HG03571 (cell line): ENCODE data around the gene TUB.

Experiments used
- ATAC-seq: cut with Tn5 transposase; IDR thresholded peaks from one replicate; pipeline ENCODE4 v1.9.1; 2021; ENCODE audit not compliant: unreplicated experiment

TUB gene

GRCh38 chr11:8045839-8046238 is 35.2 kb upstream of the TUB start:
- no peak for ATAC-seq

DNA sequence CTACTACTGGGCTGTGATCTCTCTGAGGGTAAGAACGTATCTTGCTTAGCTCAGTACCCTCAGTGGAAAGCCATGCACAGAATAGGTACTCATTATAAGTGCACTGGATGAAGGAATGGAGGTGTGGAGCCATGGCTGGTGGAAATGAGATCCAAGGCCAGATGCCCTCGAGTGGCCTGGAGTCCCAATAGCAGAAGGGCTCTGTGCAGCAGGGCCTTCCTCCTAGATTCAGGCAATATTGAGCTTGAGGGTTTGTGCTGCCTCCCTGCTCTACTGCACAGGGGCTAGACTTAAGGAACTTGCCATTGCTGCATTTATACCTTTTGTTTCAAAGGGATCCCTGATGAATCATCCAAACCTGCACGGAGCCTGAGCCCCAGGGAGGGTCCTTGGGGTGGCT is 33.6 kb upstream of the TUB start:
- ATAC-seq = no peak

DNA sequence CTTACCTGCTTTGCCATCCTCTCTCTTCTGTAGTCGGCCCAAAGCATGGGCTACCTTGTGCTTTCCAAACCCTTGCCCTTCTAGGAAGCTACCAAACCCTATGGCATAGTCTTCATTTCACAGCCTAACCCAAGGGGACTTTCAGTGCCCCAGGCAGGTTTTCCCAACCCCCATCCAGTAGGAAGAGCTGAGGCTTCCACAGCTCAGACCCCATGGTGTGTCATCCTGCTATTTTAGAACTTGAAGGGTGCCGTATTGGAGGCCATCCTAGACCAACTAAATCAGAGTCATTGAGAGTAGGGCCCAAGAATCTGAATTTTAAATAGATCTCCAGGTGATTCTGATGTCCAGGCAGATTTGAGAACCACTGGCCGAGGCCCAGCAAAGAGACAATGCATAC is 31.9 kb upstream of the TUB start:
- ATAC-seq = no peak

DNA sequence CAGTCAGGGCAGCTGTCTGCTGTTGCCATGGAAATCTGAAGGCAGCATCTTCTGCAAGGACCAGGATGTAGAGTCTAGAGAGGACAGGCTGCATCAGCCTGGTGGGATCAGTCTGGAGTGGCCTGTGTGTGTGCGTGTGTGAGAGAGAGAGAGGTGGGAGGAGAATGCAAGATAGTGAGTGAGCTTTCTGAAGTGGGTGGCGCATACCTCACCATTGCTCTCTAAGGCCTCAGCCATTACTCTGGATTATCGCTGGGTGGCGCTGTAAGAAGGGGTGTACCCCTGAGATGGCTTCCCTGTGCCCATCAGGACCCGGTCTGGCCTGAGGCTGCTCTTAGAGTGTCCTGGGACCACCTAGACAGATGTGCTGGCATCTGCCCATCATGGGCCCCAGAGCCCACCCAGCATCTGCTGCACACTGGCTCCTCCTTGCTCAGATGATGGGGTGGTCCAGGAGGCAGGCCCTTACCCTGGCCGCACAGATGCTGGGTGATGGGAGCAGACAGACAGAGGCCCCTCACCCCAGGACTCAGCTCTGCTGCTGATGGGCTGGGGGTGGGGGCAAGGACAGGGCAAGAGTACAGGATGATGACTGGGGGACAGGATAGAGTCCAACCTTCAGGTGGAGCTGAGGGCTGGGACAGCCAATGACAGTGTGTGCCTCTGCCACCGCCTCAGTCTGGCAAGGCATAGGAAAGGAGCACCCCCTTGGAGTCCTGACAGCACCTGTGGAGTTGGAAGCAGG is 25.7 kb upstream of the TUB start:
- ATAC-seq = no peak

- ATAC-seq = no peak
Measured at GRCh38 chr11:8055836-8056526, 25.0 kb upstream of the TUB start.

- no peak for ATAC-seq
Measured at GRCh38 chr11:8056810-8057463, 24.1 kb upstream of the TUB start.

GRCh38 chr11:8058216-8058615 is 22.8 kb upstream of the TUB start:
- no peak for ATAC-seq

DNA sequence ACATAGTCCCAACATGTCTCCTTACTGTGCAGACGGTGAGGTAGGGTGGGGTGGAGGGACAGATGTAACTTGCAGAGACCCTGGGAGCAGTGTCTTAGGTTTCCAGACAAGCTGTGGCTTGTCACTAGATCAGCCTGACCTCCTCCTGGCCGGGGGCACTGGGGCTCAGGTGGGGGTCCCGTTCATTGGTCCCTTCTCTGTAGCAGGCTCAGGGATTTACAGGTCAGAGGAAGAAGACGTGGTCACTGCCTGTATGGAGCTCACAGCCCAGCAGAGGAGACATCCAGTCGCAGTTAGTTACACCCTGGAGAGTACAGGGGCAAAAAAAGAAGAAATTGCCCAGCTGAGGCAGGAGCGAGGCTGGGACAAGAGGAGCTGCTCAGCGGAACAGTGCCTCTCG is 22.0 kb upstream of the TUB start:
- no peak for ATAC-seq

DNA sequence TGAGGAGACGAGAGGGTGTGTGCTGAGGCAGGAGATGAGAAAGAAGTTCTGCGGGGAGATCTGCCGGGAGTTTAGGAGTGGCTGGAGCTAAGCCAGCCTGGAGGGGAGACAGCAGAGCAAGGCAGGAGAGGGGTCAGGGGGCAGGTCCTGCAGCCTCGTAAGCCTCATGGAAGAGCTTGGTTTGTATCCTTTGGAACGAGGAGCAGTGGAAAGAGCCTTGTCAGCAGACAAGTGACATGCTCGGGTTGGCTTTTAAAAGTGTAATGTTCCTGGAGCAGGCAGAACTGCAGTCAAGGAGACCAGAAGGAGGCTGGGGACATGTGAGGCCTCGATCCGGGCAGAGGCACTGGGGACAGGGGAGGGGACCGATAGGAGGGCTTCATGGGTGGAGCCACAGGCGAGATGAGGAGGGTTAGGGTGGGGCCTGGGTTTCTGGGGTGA is 21.4 kb upstream of the TUB start:
- no peak for ATAC-seq

- ATAC-seq = no peak
Measured at GRCh38 chr11:8060146-8060719, 20.8 kb upstream of the TUB start.

DNA sequence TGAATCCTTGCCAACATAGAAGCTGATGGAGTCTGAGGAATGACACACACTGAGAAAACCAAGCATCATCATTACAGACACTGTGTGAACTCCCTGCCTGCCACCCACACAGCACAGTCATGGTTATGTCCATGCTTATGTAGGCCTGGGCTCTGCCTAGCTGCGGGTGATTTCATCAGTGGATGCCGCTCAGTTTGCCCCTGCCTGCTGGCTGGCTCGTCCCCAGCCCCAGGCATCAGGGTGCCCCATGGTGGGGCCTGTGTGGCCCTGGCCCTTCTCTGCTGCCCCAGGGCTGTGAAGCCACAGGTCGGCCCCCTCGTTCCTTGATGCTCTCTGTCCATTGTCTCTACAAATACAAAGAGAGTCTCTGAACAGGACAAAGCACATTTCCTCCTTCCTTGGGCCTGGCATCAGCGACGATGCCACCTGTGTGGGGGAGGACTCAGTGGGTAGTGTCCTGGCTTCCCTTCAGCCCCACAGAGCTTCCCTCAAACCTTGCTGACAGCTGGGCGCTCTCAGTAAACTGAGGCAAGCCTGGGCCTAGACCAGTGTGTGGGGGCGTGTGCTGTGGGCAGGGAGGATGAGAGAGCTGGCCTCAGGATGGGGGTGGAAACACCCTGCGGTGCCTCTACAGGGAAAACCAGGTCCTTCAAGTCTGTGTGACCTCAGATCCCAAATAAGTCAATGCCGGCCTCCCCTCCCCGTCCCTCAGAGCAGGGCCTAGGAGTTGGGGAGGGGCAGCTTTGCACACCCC is 20.0 kb upstream of the TUB start:
- ATAC-seq = no peak

DNA sequence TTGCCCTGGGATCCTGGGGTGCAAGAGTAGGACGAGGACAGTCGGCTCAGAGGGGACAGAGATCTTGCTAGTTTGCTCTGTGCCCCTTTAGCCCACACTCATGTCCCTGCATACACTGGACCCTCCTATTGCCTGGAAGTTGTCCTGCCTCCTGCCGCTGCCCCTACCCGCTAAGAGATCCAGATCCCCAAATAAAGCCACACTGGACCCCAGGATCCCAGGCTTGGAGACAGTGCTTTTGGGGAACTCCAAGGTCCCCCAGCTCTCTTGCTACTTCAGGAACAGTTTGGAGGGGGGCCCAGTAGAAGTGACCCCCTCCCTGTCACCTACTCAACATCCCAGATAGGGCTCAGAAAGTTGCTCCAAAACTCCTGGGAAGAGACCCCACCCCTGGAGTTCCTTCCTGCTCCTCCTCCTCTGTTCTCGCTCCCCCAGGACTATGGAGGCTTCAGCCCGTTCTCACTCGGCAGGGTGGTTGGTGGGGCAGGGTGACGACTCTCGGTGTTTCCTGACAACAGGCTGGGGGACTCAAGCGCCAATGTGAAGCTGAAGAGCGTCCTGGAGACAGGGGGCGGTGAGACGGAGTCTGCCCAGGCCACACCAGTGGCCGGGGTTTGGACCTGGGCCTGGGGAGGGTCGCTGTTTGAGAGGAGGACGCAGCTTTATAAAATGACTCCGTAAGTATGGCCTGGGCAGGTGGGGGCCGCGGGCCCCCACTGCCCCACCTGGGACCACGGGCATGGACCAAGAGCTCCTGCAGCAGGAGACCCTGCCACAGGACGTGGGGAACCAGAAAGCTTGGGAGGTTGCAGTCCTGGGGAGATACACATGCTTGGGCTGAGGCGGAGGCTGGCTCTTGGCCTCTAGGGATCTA is 19.2 kb upstream of the TUB start:
- ATAC-seq = no peak

- no peak for ATAC-seq
Measured at GRCh38 chr11:8062781-8063257, 18.2 kb upstream of the TUB start.

DNA sequence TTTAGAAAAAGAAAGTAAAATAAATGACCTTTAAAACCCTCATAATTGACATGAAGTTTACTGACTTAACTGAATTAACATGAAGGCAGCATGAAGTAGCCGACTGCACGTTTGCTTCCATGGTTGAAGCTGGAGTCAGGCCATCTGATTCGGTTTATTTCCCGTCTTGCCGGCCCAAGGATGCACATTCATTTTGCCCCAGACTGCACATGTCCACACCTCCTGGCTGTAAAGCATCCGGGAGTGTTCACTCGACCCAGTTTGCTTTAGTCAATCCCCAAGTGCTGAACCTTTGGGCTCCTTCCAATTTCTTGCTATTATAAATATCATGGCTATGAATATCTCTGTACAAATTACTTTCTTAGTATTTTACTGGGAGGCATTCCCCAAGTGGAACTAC is 17.7 kb upstream of the TUB start:
- ATAC-seq = no peak

GRCh38 chr11:8065031-8065430 is 16.0 kb upstream of the TUB start:
- ATAC-seq = no peak

DNA sequence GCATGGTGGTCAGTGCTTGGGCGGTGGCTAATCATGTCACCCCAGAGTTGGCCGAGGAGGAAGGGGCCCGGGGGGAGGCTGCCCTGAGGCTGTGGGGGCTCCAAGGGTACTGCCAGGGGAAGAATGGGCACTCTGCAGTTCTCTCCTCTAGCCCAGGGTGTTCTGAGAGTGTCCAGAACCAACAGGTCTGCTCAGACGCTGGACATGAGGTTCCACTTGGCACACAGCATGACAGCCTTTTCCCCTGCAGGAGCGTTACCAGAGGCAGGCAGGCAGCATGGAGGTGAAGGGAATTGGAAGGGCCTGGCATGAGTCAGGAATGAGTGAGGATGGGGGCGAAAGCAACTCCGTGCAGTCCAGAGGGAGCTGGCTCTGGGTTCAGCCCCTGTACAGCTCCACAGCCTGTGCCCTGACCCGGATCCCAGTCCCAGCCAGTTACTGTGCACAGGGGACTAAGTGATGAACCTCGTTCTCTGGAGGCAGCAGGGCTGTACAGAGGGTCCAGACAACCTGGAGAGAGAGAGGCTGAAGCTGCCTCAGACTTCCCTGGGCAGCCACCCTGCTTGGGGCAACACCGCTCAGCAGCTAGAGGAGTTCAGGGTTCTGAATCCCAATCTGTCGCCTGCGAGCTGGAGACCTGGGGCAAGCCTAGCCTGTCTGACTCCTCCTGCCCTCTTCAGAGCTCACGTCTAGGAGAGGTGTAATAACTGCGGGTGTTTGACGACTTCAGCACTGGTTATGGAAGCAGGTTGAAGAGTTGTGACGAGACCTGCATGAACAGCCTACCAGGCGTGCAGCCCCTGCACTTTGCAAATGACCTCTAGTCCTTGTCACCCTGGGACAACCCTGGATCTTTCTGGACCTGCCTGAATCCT is 14.7 kb upstream of the TUB start:
- no peak for ATAC-seq

- ATAC-seq = no peak
Measured at GRCh38 chr11:8066911-8067455, 14.0 kb upstream of the TUB start.

DNA sequence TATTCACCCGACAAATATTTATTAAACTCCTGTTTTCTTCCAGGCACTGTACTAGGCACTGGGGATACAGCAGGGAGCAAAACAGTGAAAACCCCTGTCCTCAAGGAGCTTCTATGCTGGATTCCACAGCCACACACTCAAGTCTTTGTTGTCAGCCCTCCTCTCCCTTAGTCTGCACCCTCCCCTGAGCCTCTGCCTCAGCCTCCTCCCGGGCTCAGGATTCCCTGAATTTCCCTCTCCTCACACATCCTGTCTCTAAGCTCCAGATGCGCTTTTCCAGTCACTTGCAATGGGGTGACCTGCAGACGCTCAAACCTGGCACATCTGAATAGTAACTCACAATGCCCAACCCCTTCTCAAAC is 13.5 kb upstream of the TUB start:
- no peak for ATAC-seq
